GM21723 (cell line): ENCODE measurements around the gene GAS7.

Source experiments
- ATAC-seq: cut with Tn5 transposase; IDR thresholded peaks from one replicate; pipeline ENCODE4 v1.9.1; 2021; ENCODE audit warnings: mild to moderate bottlenecking, moderate library complexity; ENCODE audit not compliant: unreplicated experiment

GAS7 gene

DNA sequence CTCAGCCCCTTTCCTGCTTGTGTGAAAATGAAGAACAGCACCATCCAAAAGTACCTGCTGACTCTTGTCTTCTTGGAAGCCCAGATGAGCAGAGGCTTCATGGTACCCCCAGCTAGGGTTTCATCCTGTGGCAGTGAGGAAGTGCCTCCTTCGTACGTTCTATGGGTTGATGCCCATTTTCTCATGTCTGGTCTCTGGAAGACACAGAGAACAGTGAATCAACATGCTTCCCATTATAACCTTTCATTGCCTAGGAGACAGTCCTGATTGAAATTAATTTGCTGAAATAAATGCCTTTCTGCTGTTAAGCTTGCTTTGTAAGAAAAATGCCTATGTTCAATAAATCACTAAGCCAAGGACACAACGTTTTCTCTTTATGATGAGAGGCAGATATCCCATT, 329.9 kb downstream of the GAS7 start:
- ATAC-seq: no peak

DNA sequence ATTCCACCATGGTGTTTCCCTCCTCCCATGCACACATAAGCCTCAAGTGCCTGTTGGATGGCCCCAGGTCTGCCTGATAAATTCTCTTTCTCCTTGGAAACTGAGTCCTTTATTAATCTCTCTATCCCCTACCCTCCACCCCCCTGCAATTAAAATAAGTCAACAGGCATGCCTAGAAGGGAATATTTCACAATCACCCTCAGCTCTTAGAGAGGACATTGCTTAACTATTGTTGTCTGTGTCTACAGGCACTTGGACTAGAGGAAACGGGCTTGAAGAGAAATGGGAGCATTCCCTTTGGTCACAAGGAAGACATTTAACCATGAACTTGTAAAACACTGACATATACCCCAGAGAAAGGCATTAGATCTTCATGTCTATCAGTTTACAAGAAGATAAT, 332.8 kb downstream of the GAS7 start:
- no peak for ATAC-seq

DNA sequence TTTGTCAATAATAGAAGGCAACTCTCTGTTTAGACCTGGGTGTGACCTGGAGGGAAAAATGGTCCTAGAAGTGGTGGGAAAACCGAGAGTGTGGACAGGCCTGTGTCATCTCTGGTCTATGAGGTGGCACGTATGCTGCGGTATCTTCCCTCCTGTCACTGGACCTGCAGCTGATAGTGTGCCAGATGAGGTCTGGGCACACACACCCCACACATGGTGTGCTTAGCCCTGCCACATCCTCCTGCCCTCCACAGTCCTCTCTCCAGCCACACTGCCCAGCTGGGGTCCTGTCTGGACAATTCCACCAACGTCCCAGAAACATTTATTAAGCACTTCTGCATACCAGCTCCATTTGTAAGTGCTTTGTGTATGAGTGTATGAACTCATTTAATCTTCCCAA, 335.5 kb downstream of the GAS7 start:
- no peak for ATAC-seq

DNA sequence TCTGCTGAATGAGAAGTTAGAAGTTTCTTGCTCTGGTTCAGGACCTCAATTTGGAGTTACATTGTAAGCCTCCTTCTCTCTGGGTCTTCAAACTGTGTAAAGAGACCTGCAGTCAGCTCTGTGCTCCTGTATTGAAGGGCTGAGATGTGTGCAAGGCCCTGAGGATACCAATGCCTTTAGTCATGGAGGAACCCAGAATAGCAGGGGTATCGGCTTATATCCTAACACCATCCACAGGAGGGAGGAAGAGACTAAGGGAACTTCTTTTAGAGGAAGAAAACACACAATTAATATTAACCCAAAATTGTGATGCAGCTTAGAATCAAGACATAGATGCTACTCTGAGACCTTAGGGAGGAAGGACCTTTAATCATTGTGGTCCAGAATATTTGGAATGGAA, 336.2 kb downstream of the GAS7 start:
- no peak for ATAC-seq

DNA sequence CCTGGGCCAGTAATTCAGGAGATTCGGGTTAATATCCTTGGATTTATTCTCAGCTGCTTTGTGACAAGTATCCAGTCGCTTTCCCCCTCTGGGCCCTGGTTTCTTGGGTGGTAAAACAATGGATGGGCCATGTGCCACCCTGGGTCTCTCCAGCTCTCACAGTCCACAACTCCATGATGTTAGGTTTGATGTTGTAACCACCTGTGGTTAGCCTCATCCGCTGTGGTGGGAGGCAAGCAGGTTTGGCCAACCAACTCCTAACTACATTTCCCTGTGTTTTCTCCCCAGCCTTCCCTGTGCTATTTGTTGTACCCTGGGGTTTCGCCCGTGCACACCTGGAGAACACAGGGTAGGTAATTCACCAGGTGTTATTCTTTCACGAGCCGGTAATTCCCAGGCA, 337.6 kb downstream of the GAS7 start:
- ATAC-seq: no peak
